Pulmonary artery endothelial cell (primary cell): Measurements from ENCODE around the gene MTERF2. TPM values are rescaled to one million over a fixed set of nuclear protein-coding genes. Genes with fewer than 3 reads are reported as not detected.

Source experiments
- DNase-seq: peaks from one replicate; pipeline ENCODE4 v3.0.0-alpha.2; 2011; ENCODE audit warnings: low read depth, low spot score
- total RNA-seq: library from RNA; depleted of rRNA; stranded (reverse); fragments of >200 nt; gene quantifications from 2 replicates; pipeline ENCODE4 v1.2.3, GENCODE V29; 2014

The MTERF2 gene
- total RNA-seq, 1 donor from 2014 or later = 3.8 TPM

DNA sequence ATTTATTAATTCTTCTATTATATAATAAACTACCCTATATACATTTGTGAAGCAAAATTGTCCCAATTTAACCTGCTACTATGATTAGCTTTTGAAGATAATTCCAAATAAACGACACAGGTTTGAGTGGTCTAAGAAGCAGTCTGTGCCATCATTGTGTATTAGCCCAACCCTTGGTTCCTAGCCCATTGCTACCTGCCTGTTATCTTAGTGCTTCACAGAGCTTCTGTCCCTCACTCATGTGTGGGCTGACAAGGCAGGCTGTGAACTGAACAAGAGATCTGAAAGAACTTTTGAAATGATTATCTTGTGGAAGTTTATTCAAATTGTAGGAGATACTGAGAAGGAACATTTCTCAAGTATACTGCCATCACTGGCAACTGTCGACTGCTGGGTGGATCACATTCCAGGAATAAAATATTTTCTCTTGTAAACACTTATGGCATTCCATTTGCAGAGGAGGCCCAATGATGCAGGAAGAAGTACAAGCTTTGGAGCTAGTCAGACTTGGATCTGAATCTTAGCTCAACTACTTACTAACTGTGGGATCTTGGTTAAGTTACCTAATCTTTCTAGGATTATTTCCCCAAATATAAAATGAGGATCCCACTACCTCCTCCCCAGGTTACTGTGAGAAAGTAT lies 7.8 kb upstream of the MTERF2 start:
- no peak for DNase-seq

DNA sequence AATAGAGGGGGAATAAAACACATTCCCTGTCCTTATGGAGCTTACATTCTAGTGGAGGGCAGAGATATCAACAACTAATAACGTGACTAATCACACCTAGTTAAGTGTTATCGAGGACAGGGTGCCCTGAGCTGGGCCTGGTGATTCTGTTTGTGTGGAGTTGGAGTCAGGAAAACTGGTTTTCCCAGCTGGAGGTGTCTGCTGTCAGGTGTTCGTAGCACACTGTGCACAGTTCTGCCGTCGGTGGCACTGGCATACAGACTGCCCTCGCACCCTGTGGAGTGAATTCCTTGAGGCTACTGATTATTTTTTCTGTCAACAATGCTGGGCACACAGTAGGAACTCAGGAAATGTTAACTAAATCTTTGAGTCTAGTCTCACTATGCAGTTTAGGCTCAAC lies 900 bp upstream of the MTERF2 start:
- no peak for DNase-seq

DNA sequence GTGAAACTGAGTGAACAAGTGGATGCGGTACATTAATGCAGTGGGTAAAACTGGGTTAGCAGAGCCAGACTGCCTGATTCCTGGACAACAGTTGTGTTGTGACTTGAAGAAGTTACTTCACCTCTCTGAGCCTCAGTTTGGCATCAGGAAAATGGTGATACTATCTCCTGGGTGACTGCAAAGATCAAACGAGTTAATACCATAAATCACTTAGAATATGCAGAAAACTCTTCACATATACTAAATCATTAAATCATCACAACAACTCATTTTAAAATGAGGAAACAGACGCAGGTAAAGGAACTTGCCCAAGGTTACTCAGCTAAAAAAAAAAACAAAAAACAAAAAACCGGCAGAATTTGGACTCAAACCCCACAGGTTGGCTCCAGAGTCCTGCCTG lies 811 bp downstream of the MTERF2 start:
- no peak for DNase-seq

DNA sequence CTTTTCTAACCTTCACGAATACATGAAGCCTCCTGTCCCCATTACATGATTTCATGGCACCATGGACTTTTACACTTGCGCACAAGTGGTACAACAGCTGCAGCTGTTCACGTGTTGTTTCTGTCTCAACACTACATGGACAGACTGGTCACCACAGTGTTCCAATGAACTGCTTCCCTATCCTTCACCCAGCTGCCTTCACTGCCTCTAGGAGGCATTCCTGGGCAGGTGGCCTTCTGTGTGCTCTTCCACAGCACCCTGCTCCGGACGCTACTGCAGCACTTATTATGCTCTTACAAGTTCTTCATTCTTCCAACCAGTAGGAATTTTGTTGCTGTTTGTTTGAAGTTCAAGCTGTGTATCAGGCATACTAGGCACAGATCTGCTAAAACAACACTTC lies 1.5 kb downstream of the MTERF2 start:
- no peak for DNase-seq

DNA sequence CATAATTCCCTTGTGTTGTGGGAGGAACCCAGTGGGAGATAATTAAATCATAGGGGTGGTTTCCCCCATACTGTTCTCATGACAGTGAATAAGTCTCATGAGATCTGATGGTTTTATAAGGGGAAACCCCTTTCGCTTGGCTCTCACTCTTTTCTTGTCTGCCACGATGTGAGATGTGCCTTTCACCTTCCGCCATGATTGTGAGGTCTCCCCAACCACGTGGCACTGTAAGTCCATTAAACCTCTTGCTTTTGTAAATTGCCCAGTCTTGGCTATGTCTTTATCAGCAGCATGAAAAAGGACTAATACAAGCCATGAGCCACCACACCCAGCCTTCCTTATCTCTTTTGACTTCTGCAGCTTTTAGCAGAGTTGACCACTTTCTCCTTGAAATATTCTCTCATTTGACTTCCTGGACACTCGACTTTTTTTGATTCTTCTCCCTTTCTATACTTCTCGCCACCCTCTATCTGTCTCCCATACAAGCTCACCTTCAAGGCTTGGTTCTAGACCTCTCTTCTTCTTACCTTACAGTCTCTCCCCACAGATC lies 2.3 kb downstream of the MTERF2 start:
- DNase-seq = no peak

DNA sequence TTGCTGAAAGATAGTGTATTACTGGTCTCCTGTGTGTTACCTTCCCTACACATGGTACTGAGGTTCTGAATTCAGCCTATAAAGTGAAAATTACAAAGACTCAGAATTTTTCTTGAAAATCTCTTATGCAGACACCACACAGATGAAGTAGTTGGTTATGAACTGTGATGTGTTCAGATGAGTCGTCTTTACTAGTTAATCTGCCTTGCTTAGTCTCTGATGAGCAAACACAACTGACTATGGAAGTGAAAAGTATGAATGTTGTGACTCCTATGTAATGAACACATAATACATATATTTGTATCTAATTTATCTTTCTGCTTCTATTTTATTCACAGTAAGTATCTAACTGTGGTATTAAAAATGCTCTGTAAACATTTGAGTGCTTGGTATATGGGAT lies 4.7 kb downstream of the MTERF2 start:
- DNase-seq = no peak

DNA sequence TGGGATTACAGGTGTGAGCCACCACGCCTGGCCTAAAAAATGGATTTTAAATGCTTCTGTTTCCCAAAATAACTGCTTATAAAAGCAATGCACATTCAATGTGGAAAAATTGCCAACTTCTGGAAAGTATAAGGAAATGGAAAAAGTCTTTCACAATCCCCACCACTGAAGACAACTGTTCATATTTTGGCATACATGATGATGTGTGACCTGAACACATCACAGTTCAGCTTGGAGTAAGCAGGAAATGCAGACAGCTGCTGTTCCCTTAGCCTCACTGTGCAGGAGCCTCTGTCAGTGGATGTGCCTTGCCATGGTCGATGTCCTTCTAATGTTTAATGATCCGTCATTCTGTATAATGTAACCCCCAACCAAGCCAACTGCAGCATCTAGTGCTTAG lies 5.2 kb downstream of the MTERF2 start:
- DNase-seq = no peak

DNA sequence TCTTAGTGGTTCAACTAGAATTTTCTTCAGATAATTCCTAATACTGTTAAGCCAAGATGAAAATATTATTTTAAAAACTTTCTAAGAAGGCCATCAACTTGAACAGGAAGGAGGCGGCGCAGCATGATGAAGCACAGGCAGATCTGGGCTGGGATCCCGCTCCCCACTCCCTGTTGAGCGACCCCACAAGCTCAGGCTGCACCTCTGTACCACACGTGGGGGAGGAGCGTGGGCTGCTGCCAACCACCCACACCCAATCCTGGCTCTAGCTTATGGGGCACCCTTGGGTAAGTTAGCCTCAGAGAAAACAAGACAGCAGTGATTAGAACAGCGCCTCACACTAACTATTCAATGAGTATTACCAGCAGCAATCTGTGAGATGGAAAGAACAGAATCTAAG lies 6.0 kb downstream of the MTERF2 start:
- no peak for DNase-seq

DNA sequence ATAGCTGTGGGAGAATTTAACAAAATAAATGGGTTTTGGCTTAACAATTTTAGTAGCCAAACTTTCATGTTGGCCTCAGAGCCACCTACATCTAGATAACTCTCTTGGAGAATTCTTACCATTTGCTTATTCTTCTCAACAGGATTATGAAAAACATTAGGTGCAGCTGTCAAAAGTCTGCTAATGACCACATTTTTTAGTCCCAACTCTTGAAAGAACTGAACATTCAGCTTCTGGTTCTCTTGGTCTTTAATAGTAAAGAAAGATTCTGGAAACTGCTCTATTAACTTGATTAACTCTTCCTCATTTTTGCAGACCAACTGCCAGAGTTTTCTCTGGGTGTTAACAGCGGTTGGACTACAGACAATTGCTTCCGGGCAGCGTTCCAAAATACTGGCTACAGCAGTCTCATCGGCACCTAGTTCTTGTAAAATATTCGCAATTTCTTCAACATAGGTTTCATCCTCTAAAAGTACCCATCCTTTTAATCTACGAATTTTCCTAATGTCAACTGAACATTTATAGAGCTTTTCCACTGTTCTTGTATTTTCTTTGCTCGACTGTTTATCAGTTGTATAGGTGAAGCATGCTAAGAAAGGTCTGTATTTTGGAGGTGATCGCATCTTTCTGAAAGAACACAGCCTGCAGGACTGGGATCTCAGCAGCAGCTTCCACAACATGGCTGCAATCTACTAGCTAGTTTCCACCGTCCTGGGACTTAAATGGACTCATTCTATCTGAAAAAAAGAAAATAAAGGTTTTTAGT lies 8.7 kb downstream of the MTERF2 start:
- no peak for DNase-seq

DNA sequence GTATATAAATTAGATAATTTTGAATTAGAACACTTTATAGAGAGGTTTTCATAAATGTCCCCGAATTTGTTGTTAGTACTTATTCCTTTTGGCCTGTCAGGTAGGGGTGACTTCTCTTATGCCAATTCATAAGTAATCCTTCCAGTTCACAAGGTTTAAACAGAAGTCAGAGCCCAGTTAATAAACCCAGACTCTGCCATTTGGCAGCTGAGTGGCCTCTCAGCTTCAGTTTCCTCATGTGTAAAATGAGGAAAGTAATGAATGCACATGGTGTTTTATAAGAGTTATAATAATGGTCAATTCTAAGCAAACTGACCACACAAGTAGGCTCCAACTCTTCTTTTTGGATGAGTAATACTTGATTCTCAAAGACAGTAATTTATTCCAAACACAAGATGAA lies 10.3 kb downstream of the MTERF2 start:
- DNase-seq = no peak

DNA sequence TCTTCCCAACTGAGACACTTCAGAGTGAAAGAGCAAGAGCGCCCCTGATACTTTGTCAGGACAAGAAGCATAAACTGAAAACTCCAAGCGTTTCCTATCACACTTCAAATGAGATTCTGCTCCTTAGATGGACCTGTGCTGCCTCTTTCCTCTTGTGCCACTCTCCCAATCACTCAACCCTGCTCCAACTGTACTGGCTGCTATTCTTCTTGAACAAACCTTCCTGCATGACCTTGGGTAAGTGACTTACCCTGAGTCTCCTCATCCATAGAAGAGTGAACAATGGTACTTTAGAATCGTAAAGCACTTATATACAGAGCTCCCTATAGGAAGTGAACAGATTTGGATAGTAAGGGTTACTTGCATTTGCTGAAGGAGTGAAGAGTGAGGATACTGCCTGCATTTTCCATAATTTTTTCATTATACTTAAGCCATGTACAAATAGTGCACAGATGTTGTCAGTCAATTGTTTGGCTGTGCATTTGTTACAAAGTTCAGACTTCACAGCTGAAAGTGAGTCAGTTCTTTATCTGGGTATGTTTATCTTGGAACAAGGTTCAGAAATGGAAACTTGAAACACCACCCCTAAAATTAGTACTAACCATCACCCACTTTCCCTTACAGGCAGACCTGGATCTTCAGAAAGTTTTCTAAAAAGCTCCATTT lies 10.8 kb downstream of the MTERF2 start:
- no peak for DNase-seq

DNA sequence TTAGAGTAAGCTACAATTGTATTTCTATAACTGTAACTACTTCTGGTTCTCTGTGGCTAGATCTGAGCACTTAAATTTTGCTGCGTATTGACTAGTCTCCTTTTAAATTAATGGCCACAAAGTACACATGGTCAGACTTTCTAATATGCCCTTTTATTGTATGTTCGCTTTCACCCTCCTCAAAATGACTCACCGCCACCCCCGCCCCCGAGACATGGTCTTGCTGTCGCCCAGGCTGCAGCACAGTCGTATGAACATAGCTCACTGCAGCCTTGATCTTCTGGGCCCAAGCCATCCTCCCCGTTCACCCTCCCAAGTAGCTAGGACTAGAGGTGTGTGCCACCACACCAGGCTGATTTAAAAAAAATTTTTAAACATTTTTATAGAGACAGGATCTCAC lies 11.8 kb downstream of the MTERF2 start:
- no peak for DNase-seq

DNA sequence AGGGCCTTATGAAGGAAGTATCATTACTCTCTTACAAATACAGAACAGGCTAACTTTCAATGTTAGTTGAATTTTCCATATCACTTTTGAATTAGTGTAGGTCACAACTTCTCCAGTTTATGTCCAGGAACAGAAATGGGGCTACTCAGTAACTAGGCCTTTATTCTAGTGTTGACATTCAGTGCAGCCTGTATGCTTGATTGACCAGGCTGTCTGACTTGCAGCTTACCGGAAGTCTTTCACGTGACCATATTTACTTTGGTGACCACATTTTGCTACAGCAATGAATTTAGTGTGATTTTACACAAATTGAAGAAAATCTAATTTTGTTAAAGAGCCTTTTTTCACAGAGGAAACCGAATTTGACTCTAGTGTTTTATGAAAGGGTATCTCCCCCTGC lies 12.4 kb downstream of the MTERF2 start:
- DNase-seq = no peak

DNA sequence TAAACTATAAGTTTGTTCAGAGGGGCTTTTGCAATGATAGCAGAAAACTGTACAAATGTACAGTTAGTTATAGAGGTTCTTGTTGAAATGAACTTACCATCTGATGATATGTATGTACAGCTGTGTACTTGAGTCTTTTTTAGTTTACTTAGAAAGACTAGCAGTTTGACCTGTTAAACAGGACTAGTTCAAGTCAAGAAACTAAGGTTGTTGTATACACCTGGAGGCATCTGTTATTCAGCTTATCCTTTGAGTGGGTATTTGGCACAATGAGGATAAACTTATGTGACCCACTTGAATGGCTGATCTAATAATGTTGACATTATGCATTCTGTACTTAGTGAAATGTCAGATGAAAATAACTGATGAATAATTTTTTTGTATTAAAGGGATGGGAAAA lies 13.4 kb downstream of the MTERF2 start:
- DNase-seq = no peak

DNA sequence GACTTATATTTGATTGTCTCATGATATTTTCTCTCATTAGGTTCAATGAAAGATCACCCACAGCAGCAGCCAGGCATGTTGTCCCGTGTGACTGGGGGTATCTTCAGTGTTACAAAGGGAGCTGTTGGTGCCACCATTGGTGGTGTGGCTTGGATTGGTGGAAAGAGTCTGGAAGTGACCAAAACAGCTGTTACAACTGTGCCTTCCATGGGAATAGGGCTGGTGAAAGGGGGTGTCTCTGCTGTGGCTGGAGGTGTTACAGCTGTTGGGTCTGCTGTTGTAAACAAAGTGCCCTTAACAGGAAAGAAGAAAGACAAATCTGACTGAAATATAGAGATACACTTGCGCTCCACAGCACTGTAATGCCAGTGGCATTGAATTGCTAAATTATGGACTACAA lies 15.9 kb downstream of the MTERF2 start:
- DNase-seq = no peak

DNA sequence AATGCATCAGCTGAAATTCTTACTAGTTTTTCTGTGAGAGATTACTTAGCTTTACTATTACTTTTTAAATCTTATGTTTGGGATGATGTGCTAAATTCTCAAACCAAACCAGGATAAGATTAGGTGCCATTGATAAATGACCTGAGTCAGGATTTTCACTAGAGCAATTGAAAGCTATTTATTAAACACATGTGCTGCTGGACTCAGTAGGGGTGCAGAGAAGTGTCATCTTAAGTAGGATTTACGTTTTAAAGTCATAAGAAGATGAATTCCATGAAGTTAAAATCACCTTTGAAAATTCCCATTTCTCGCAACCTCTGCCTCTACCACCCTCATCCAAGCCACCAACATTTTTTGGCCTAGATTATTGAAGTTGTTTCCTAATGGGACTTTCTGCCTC lies 22.4 kb downstream of the MTERF2 start:
- DNase-seq = no peak

DNA sequence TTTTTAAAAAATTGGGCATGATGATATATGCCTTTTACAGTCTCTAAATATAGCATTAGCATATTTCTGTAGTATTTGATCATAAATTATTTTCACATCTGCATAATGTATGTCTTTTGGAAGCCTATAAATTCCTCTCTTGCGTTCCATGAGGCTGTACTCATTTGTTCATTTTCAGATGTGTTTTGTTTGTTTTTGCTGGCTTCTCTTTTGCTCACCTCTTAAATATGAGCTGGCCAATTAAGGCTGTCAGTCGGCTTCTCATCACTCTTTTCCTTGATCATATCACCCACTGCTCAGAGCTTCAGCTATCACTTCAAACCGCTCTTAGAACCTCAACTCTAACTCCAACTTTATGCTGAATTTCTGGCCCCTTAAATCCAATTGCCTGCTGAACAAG lies 24.7 kb downstream of the MTERF2 start:
- DNase-seq = no peak

DNA sequence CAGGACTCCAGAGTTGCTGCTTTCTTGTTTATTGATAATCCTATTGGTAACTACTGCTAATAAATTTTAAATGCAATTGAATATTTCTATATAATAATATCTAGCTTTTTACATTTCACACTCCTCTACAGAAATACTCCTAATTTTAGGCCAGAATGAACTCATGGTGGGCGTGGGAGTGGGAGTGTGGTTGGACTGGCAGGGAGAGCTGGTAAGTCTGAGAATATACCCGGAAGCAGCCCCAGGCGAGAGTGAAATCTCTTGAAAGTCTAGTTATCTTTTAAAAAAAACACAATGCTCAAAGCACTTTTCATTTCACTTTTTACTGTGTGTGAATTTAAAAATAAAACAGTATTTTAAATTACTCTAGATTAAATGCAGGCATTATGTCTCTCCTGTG lies 26.5 kb downstream of the MTERF2 start:
- DNase-seq = no peak

DNA sequence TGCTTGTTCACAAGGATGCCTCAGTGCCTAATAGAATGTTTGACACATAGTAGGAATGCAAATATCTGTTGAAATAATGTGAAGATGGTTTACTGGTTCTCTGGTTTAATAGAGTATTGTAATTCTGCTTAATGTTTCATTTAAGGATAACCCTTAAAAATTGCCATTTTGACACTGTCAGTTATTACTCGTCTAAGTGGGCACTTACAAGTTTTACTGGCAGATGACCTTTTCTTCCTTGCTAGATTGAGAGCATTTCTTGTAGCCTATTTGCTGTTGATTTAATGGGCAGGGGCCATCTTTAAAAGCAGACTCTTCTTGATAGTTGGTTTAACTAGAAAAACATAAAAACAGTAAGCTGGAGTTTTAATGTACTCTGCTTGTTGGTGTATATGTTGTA lies 29.4 kb downstream of the MTERF2 start:
- no peak for DNase-seq

DNA sequence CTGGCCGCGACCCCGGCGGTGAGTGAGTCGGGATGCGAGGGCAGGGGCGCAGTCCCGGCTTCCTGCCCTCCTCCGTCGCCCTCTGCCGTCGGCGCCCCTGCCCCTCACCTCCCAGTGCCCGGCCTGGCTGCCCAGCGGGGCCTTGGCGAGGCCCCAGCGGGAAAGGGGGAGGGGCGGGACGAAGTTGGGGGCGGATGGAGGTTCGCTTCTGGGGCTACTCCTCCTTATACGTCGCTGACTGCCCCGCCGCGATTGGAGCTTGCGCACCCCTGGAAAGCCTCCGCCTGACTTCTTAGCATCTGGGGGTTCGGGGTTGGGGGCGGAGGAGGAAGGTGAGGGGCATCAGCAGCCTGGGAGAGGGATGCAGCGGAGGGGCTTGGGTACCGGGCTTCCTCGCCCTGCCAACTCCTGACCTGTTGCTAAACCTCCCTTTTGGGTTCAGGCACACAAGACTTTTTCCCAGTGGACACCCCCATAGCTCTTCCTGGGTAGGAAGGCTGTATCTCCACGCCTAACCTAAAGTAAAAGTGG lies 30.8 kb downstream of the MTERF2 start:
- no peak for DNase-seq

DNA sequence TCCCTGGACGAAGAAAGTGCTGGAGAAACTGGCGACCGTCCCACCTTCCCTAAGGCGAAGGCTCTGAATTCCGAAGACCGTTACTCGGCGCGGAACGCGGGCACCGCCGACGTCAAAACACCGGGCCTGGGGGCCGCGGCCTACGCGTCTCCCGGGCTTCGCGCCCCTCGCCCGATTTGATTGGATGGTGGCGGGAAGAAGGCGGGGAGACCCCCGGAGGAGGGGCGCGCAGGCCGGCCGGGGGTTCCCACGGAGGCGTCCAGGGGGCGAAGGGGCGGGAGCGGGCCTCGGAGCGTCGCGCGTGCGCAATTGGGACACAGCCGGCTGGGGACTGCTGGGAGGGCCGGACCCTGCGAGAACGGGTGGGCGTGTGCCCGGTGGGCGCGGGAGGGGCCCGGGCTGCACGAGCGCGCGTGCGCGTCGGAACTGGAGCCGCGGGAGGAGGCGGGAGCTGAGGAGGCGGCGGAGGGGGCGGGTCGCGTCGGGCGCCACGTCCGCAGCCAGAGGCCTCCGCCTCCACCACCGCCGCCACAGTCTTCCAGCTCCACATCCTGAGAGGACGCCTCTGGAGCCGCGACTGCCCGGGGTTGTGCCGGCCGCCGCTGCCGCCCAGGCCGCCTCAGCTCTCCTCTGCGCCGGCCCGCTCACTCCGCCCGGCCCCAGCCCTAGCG lies 31.4 kb downstream of the MTERF2 start, which contains the start of gene TMEM263:
Gene TMEM263, plus strand, starts transcription at position 531 of the 671 bp plus-strand sequence. CDS start 11,210 bp downstream, outside the sequence.
- DNase-seq = peak; percentile 86
